Muscle layer of colon (tissue), 2 donors: ENCODE data around the gene TNFRSF4.

Experiments
- H3K27ac ChIP-seq: one replicate; pipeline ENCODE4 v1.7.0; 2013; ENCODE audit warnings: low read depth, mild to moderate bottlenecking, low read length, moderate library complexity
- H3K27me3 ChIP-seq, 2 donors: one replicate each; pipeline ENCODE4 v1.7.0; 2013; ENCODE audit warnings: low read length in 2 of 2, mild to moderate bottlenecking in 2 of 2; ENCODE audit not compliant: insufficient read depth in 2 of 2, control insufficient read depth in 1 of 2
- H3K36me3 ChIP-seq: one replicate; pipeline ENCODE4 v1.7.0; 2013; ENCODE audit warnings: mild to moderate bottlenecking, low read length; ENCODE audit not compliant: insufficient read depth
- H3K4me1 ChIP-seq: one replicate; pipeline ENCODE4 v1.7.0; 2013; ENCODE audit warnings: mild to moderate bottlenecking, low read length; ENCODE audit not compliant: insufficient read depth
- H3K4me3 ChIP-seq, 2 donors: one replicate each; pipeline ENCODE4 v1.7.0; 2013; ENCODE audit warnings: low read length in 2 of 2, low read depth in 1 of 2, mild to moderate bottlenecking in 1 of 2, moderate library complexity in 1 of 2
- H3K9ac ChIP-seq: one replicate; pipeline ENCODE4 v1.7.0; 2013; ENCODE audit warnings: low read length
- H3K9me3 ChIP-seq: one replicate; pipeline ENCODE4 v1.7.0; 2013; ENCODE audit warnings: mild to moderate bottlenecking, low read length
- donor health status: abdominal sarcoma.
- donor health status: Adenocarcinoma of cecum.

Gene TNFRSF4

GRCh38 chr1:1229770-1230169, 15.8 kb upstream of the TNFRSF4 start:
- Histone ChIP-seq H3K4me1 (peaks cover 25% of the 10 kb centered on the region), H3K9ac (no peak overlapping the region), H3K27ac (no peak overlapping the region), H3K9me3 (no peaks in the 10 kb centered on the region), H3K27me3 (no peaks in the 10 kb centered on the region), H3K4me3 (peak overlapping the region in 1 of 2 donors; percentile 99), H3K36me3 (peaks cover 30% of the 10 kb centered on the region)

DNA sequence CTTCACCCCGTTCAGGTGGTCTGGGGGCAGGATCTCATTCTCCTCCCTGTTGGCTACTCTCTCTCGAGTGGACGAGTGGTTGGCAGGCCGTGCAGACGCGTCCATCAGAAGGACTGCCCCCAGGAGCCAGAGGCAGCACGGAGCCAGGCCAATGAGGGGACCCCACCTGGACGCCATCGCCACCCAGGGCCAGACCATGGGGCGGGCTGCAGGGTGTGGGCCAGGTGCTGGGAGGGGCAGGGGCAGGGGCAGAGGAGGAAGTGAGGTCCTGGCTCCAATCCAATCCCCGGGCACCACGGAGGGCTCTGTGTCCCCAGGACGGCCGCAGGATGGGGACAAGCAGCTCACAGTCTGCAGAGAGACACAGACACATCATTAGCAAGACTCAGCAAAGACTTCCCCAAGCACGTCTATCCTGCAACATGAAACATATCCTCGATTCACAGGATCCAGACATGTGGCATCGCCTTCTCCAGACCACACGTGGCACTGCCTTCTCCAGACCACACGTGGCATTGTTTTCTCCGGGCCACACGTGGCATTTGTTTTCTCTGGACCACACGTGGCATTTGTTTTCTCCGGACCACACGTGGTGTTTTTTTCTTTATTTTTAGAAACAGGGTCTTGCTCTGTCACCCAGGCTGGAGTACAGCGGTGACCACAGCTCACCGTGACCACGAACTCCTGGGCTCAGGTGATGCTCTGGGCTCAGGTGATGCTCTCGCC, 14.8 kb upstream of the TNFRSF4 start:
- Histone ChIP-seq H3K4me1 (peaks cover 25% of the 10 kb centered on the region), H3K9ac (no peak overlapping the region), H3K36me3 (peaks cover 25% of the 10 kb centered on the region), H3K9me3 (no peaks in the 10 kb centered on the region), H3K27ac (no peak overlapping the region), H3K4me3 (no peak overlapping the region), H3K27me3 (no peaks in the 10 kb centered on the region)

DNA sequence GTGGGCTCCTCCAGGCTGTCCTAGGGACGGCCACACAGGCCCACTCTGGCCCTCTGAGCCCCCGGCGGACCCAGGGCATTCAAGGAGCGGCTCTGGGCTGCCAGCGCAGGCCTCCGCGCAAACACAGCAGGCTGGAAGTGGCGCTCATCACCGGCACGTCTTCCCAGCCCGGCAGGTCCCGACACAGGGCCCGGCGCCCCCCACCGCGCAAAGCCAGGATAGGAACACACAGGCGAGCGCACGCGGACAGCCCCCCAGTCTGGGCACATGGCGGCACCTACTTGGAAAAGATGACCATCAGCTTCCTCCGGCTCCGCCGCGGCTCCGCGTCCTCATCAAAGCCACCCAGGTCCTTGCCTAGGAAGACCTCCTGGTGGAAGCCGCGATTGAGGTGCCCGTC, 14.2 kb upstream of the TNFRSF4 start:
- Histone ChIP-seq H3K27me3 (no peaks in the 10 kb centered on the region), H3K4me3 (no peak overlapping the region), H3K27ac (no peak overlapping the region), H3K4me1 (peaks cover 25% of the 10 kb centered on the region), H3K9me3 (no peaks in the 10 kb centered on the region), H3K36me3 (peaks cover 26% of the 10 kb centered on the region), H3K9ac (no peak overlapping the region)

GRCh38 chr1:1227386-1227785, 13.4 kb upstream of the TNFRSF4 start:
- Histone ChIP-seq H3K27ac (no peak overlapping the region), H3K36me3 (peaks cover 34% of the 10 kb centered on the region), H3K4me1 (peaks cover 21% of the 10 kb centered on the region)

DNA sequence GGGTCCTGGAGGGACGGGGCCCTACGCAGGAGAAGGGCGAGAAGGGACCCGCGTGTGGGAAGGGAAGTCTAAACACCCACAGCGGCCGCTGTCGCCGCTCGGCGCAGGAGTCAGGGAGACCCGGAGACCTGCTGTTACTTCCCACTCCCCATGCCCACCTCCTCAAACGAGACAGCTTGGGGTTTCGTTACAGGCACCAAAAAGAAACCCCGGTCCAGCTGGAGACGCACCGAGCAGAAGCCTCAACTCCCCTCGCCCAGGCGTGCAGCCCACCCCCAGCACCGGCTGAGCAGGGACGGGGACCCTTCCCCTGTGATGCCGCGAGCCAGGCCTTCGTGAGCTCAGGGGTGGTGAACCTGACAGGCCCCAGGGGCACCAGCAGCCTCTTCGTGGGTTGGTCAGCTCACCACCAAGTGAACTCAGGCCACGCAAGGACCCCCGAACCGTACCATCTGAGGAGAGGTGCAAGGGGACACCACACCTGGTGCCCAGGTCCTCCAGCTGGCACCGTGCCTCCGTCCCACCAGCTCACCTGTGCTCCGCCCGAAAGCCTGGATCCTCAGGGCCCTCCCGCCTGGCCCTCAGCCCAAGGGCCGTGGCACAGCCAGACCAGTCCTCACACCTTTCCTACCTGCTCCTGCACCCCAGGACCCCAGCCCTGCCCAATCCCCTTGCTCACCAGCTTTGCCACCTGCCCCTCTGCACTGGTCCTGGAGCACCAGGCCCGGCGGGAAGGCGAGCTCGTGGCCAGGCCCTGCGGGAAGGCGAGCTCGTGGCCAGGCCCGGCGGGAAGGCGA, 12.8 kb upstream of the TNFRSF4 start:
- H3K27me3 ChIP-seq, result no peaks in the 10 kb centered on the region
- no peak overlapping the region for H3K9ac ChIP-seq
- no peak overlapping the region for H3K27ac ChIP-seq
- H3K4me1 ChIP-seq, result peaks cover 21% of the 10 kb centered on the region
- peaks cover 35% of the 10 kb centered on the region for H3K36me3 ChIP-seq
- no peak overlapping the region for H3K4me3 ChIP-seq
- H3K9me3 ChIP-seq, result no peaks in the 10 kb centered on the region

More at GRCh38 chr1:1227386-1227785, 13.4 kb upstream of the TNFRSF4 start:
- H3K4me3 ChIP-seq, result no peak overlapping the region
- H3K27me3 ChIP-seq, result no peaks in the 10 kb centered on the region
- no peak overlapping the region for H3K9ac ChIP-seq
- no peaks in the 10 kb centered on the region for H3K9me3 ChIP-seq

DNA sequence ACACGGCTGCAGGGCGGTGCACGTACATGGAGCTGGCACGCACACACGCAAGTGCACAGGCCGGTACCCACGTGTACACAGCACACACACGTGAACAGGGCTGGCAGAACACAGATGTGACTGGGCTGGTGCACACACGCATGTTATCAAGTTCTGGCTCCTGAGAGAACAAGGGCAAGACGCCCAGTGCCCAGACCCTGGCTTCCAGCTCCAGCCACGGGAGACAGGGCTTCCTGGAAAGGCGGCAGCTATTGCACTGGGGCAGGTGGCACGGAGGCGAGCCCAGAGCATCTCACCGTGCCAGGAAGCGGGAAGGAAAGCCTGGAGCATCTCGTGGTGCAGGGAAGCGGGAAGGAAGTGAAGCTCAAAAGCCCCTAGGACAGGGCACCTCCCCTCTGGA, 12.0 kb upstream of the TNFRSF4 start:
- H3K36me3 ChIP-seq, result peaks cover 39% of the 10 kb centered on the region

GRCh38 chr1:1225238-1225845, 11.4 kb upstream of the TNFRSF4 start:
- no peaks in the 10 kb centered on the region for H3K9me3 ChIP-seq
- no peaks in the 10 kb centered on the region for H3K27me3 ChIP-seq
- no peak overlapping the region for H3K9ac ChIP-seq
- H3K36me3 ChIP-seq, result peaks cover 39% of the 10 kb centered on the region
- H3K4me3 ChIP-seq, result no peak overlapping the region
- H3K4me1 ChIP-seq, result peaks cover 12% of the 10 kb centered on the region
- H3K27ac ChIP-seq, result no peak overlapping the region

More for the DNA sequence above, 12.0 kb upstream of the TNFRSF4 start:
- no peaks in the 10 kb centered on the region for H3K27me3 ChIP-seq
- H3K9me3 ChIP-seq, result no peaks in the 10 kb centered on the region
- no peak overlapping the region for H3K9ac ChIP-seq
- no peak overlapping the region for H3K4me3 ChIP-seq
- peaks cover 17% of the 10 kb centered on the region for H3K4me1 ChIP-seq
- H3K27ac ChIP-seq, result no peak overlapping the region

- Histone ChIP-seq H3K4me1 (no peaks in the 10 kb centered on the region), H3K36me3 (peaks cover 39% of the 10 kb centered on the region)
Observed at GRCh38 chr1:1223891-1224290, 9.9 kb upstream of the TNFRSF4 start.

DNA sequence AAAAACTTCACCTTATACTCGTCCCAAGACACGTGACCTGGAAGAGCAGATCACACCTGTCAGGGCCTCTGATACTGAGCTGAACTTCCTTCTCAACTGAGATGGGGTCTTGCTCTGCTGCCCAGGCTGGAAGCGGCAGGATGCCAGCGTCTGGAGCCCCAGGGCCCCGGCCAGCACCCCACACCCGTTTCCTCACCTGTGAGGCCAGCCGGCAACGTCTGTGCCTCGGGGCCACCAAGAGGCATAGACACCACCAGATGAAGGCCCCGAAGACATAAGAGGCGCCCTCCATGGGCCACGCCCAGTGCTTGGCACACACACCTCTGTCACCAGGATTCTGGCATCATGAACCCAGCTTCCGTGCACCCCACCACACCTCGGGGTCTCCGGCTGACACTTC, 9.4 kb upstream of the TNFRSF4 start:
- H3K27ac ChIP-seq, result no peak overlapping the region
- H3K9me3 ChIP-seq, result no peaks in the 10 kb centered on the region
- no peak overlapping the region for H3K4me3 ChIP-seq
- no peaks in the 10 kb centered on the region for H3K27me3 ChIP-seq
- peaks cover 39% of the 10 kb centered on the region for H3K36me3 ChIP-seq
- H3K9ac ChIP-seq, result no peak overlapping the region
- no peaks in the 10 kb centered on the region for H3K4me1 ChIP-seq

More at GRCh38 chr1:1223891-1224290, 9.9 kb upstream of the TNFRSF4 start:
- H3K27me3 ChIP-seq, result no peaks in the 10 kb centered on the region
- H3K9me3 ChIP-seq, result no peaks in the 10 kb centered on the region
- H3K27ac ChIP-seq, result no peak overlapping the region
- no peak overlapping the region for H3K9ac ChIP-seq
- no peak overlapping the region for H3K4me3 ChIP-seq

DNA sequence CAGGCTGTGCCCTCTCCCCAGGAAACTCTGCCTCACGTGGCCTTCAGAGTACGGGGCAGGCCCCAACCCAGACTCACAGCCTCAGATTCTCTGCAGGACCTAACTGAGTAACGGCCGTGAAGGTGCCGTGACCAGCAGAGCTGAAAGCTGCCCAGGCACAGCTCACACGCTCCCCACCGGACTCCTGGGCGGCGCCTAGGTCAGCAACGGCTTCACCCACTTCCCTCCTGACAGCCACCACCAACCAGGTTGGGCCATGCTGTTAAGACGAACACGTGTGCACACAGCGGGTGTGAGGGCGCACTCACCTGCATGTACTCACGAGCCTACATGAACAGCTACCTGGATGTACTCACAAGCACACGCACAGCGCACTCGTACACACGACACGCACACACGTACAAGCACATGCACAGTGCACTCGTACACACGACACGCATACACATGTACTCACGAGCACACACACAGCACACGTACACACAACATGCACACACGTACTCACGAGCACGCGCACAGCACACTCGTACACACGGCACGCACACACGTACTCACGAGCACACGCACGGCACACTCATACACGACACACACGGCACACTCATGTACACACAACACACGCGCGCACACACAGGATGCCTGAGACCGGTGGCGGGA, 8.7 kb upstream of the TNFRSF4 start:
- H3K4me1 ChIP-seq, result no peaks in the 10 kb centered on the region
- no peak overlapping the region for H3K9ac ChIP-seq
- H3K27ac ChIP-seq, result no peak overlapping the region
- no peaks in the 10 kb centered on the region for H3K9me3 ChIP-seq
- peaks cover 41% of the 10 kb centered on the region for H3K36me3 ChIP-seq
- no peak overlapping the region for H3K4me3 ChIP-seq
- H3K27me3 ChIP-seq, result no peaks in the 10 kb centered on the region

DNA sequence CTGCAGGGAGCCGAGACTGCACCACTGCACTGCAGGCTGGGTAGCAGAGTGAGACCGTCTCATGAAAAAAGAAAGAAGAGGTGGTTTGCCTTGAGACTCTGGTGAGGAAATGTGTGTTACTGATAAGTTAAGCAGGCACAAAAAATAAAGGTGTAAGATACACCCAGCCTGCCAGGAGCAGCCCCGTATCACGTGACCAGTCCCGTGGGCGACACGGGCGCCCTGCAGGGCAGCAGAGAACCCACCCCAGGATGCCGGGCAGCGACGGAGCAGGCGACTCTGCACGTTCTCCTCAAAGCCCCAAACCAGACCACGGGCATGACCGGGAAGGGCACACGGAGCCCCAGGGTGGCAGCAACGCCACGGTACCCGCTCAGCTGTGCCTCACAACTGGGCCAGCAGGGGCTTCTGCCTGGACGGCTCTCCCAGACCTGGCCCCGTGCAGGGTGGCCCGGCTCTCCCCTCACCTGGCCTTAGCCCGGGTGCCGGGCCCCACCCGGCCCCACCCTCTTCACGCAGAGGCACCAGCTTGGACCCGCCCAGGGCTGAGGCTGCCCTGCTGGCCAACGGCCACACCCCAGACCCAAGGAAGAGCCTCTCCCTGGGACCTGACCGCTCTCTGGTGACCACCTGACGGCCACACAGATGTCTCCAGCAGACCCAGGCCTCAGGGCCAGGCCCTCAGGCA, 8.1 kb upstream of the TNFRSF4 start:
- no peaks in the 10 kb centered on the region for H3K4me1 ChIP-seq
- no peak overlapping the region for H3K4me3 ChIP-seq
- peaks cover 44% of the 10 kb centered on the region for H3K36me3 ChIP-seq
- no peak overlapping the region for H3K9ac ChIP-seq
- H3K27me3 ChIP-seq, result no peaks in the 10 kb centered on the region
- H3K9me3 ChIP-seq, result no peaks in the 10 kb centered on the region
- no peak overlapping the region for H3K27ac ChIP-seq
